ENCODE results near the gene MT1X.
"Not testable (repeated sequence)": the region's sequence is repeated elsewhere in the genome, so short reads cannot be mapped to it uniquely, and the experiment has no call there.

The MT1X gene

GRCh38 chr16:56670620-56670934 lies 11.7 kb upstream of the MT1X start:
- no peak for ATAC-seq (ENCODE audit: insufficient read depth, low read depth)
- Histone ChIP-seq H3K4me1 (ENCODE audit: insufficient read depth, low read length) (no peaks in the 10 kb centered on the region), H3K9ac (ENCODE audit: low read depth, low read length) (no peak overlapping the region), H2AFZ (ENCODE audit: low read depth, low read length) (no peak overlapping the region), H4K20me1 (ENCODE audit: insufficient read depth, low read length) (no peaks in the 10 kb centered on the region), H3K4me3 (ENCODE audit: low read depth in 1 of 2, low read length in 2 of 2) (no peak overlapping the region), H3K36me3 (ENCODE audit: insufficient read depth, low read length) (no peaks in the 10 kb centered on the region), H3K27ac (ENCODE audit: low read length) (no peak overlapping the region), H3K4me2 (ENCODE audit: insufficient read depth, low read length) (no peak overlapping the region), H3K27me3 (ENCODE audit: insufficient read depth, low read length, poor library complexity) (peaks cover 40% of the 10 kb centered on the region), H3K79me2 (ENCODE audit: insufficient read depth, low read length) (no peaks in the 10 kb centered on the region), H3K9me3 (ENCODE audit: insufficient read depth, low read length, severe bottlenecking) (no peaks in the 10 kb centered on the region)
- no peak for DNase-seq
- TF ChIP-seq EZH2 (IDR thresholded peaks at IDR 0.05; ENCODE audit: borderline replicate concordance, low read depth, low read length, severe bottlenecking) (no peak), CTCF (IDR thresholded peaks at IDR 0.05; ENCODE audit: borderline replicate concordance, extremely low read depth, low read length, poor library complexity, severe bottlenecking) (no peak)

- H4K20me1 ChIP-seq (ENCODE audit: insufficient read depth, low read length); H3K27ac ChIP-seq (ENCODE audit: low read length); H3K9ac ChIP-seq (ENCODE audit: low read depth, low read length); H3K79me2 ChIP-seq (ENCODE audit: insufficient read depth, low read length); H3K36me3 ChIP-seq (ENCODE audit: insufficient read depth, low read length); H2AFZ ChIP-seq (ENCODE audit: low read depth, low read length); ATAC-seq (ENCODE audit: insufficient read depth, low read depth); DNase-seq; H3K4me1 ChIP-seq (ENCODE audit: insufficient read depth, low read length); H3K4me3 ChIP-seq (ENCODE audit: low read depth in 1 of 2, low read length in 2 of 2); H3K9me3 ChIP-seq (ENCODE audit: insufficient read depth, low read length, severe bottlenecking); H3K4me2 ChIP-seq (ENCODE audit: insufficient read depth, low read length): not testable (repeated sequence)
- H3K27me3 ChIP-seq (ENCODE audit: insufficient read depth, low read length, poor library complexity) = peaks cover 44% of the 10 kb centered on the region
These were observed 10.6 kb upstream of the MT1X start for GRCh38 chr16:56671691-56672090.

GRCh38 chr16:56672171-56672570 lies 10.1 kb upstream of the MT1X start:
- not testable (repeated sequence) for H3K36me3 ChIP-seq (ENCODE audit: insufficient read depth, low read length); DNase-seq; H3K79me2 ChIP-seq (ENCODE audit: insufficient read depth, low read length); H3K4me2 ChIP-seq (ENCODE audit: insufficient read depth, low read length); ATAC-seq (ENCODE audit: insufficient read depth, low read depth); H4K20me1 ChIP-seq (ENCODE audit: insufficient read depth, low read length); H3K9me3 ChIP-seq (ENCODE audit: insufficient read depth, low read length, severe bottlenecking); H3K9ac ChIP-seq (ENCODE audit: low read depth, low read length); H3K4me3 ChIP-seq (ENCODE audit: low read depth in 1 of 2, low read length in 2 of 2); H2AFZ ChIP-seq (ENCODE audit: low read depth, low read length); H3K27ac ChIP-seq (ENCODE audit: low read length); H3K4me1 ChIP-seq (ENCODE audit: insufficient read depth, low read length)
- H3K27me3 ChIP-seq (ENCODE audit: insufficient read depth, low read length, poor library complexity) = peaks cover 45% of the 10 kb centered on the region

GRCh38 chr16:56672761-56673536 lies 9.3 kb upstream of the MT1X start:
- Histone ChIP-seq H4K20me1 (ENCODE audit: insufficient read depth, low read length) (no peaks in the 10 kb centered on the region), H3K4me3 (ENCODE audit: low read depth in 1 of 2, low read length in 2 of 2) (no peak overlapping the region), H3K4me1 (ENCODE audit: insufficient read depth, low read length) (peaks cover 2% of the 10 kb centered on the region; the same call in 1 of the 2 replicates), H3K9ac (ENCODE audit: low read depth, low read length) (no peak overlapping the region), H3K27me3 (ENCODE audit: insufficient read depth, low read length, poor library complexity) (peaks cover 40% of the 10 kb centered on the region), H3K36me3 (ENCODE audit: insufficient read depth, low read length) (no peaks in the 10 kb centered on the region), H3K9me3 (ENCODE audit: insufficient read depth, low read length, severe bottlenecking) (no peaks in the 10 kb centered on the region), H3K4me2 (ENCODE audit: insufficient read depth, low read length) (no peak overlapping the region), H3K79me2 (ENCODE audit: insufficient read depth, low read length) (no peaks in the 10 kb centered on the region), H2AFZ (ENCODE audit: low read depth, low read length) (no peak overlapping the region), H3K27ac (ENCODE audit: low read length) (no peak overlapping the region)
- ATAC-seq (ENCODE audit: insufficient read depth, low read depth) (no peak), DNase-seq (no peak)
- TF ChIP-seq CTCF (IDR thresholded peaks at IDR 0.05; ENCODE audit: borderline replicate concordance, extremely low read depth, low read length, poor library complexity, severe bottlenecking) = no peak
- TF ChIP-seq EZH2 (IDR thresholded peaks at IDR 0.05; ENCODE audit: borderline replicate concordance, low read depth, low read length, severe bottlenecking) = no peak
